ENCODE measurements around the gene STK32A. TPM values are rescaled to one million over a fixed set of nuclear protein-coding genes. Genes with fewer than 3 reads are reported as not detected.

STK32A gene
- total RNA-seq, 1 experiment from 2014 or later, result 1.3 TPM

DNA sequence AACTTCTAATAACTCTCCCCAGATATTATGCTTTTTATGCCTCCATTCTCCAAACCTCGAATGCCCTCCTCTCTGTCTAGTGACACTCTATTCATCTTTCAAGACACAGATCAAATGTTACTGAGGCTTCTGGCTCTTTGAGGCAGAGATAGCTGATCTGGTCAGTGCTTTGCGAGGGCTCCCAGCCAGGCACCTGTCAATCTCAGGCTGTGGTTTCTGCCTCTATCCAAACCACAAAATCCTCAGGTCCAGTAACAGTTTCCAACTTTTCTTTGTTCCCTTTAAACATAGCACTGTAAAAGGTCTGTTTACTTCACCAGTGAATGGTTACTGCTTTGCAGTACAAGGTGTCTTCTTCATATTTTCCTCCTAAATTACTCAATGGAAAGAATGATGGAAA is 11.5 kb upstream of the STK32A start:
- no peak for DNase-seq
- H3K9me3 Mint-ChIP-seq, result peaks cover 0 to 3% of the 10 kb centered on the region in 2 experiments; a peak in 2 of 5 replicates
- no peak overlapping the region for H2AFZ ChIP-seq (ENCODE audit: low read length)

More for the DNA sequence above, 11.5 kb upstream of the STK32A start:
- H3K27me3 ChIP-seq (ENCODE audit: insufficient read depth, low read length), result no peaks in the 10 kb centered on the region
- WGBS (ENCODE audit: extremely low coverage, insufficient read length, low lambda C conversion rate), result 100% methylated on average over 1 of the region's 2 CpGs
- no peak overlapping the region for H3K4me2 ChIP-seq (ENCODE audit: insufficient read depth, insufficient read length, low read length)
- TF ChIP-seq, protein P1, sequence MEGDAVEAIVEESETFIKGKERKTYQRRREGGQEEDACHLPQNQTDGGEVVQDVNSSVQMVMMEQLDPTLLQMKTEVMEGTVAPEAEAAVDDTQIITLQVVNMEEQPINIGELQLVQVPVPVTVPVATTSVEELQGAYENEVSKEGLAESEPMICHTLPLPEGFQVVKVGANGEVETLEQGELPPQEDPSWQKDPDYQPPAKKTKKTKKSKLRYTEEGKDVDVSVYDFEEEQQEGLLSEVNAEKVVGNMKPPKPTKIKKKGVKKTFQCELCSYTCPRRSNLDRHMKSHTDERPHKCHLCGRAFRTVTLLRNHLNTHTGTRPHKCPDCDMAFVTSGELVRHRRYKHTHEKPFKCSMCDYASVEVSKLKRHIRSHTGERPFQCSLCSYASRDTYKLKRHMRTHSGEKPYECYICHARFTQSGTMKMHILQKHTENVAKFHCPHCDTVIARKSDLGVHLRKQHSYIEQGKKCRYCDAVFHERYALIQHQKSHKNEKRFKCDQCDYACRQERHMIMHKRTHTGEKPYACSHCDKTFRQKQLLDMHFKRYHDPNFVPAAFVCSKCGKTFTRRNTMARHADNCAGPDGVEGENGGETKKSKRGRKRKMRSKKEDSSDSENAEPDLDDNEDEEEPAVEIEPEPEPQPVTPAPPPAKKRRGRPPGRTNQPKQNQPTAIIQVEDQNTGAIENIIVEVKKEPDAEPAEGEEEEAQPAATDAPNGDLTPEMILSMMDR (conservative IDR thresholded peaks at IDR 0.05), result no peak
- H2BK120ac ChIP-seq (ENCODE audit: low read depth, low read length, poor library complexity, severe bottlenecking), result no peak overlapping the region
- no peak overlapping the region for H4K8ac ChIP-seq (replicated peaks; ENCODE audit: insufficient read length, low read depth, low read length)
- H3K79me1 ChIP-seq (ENCODE audit: insufficient read depth, low read depth, low read length, poor library complexity, severe bottlenecking), result no peaks in the 10 kb centered on the region
- no peak overlapping the region for H2BK12ac ChIP-seq (ENCODE audit: insufficient read length, low read depth, low read length)
- Mint-ChIP-seq H3K36me3 (ENCODE audit: insufficient read depth in 1 of 3, low read depth in 3 of 3) (no peaks in the 10 kb centered on the region), H3K27me3 (ENCODE audit: low read depth) (no peaks in the 10 kb centered on the region; the same call in 1 of the 2 replicates), H3K27ac (no peak overlapping the region), H3K4me3 (no peak overlapping the region), H3K4me1 (peaks cover 11 to 22% of the 10 kb centered on the region in 2 experiments)
- H2AK5ac ChIP-seq (ENCODE audit: insufficient read length, low read length), result no peak overlapping the region
- H2BK15ac ChIP-seq (ENCODE audit: low read depth, low read length), result no peak overlapping the region
- no peak overlapping the region for H3K14ac ChIP-seq (ENCODE audit: insufficient read depth, low read length)
- H2BK20ac ChIP-seq (ENCODE audit: low read depth, low read length, poor library complexity, severe bottlenecking), result no peak overlapping the region
- H3T11ph ChIP-seq (ENCODE audit: low read length), result no peak overlapping the region
- H4K5ac ChIP-seq (ENCODE audit: insufficient read length, low read depth, low read length), result no peak overlapping the region
- H3K4ac ChIP-seq (ENCODE audit: low read depth, low read length), result no peak overlapping the region
- H3K23ac ChIP-seq (ENCODE audit: insufficient read length, low read depth, low read length), result no peak overlapping the region
- H2BK5ac ChIP-seq (ENCODE audit: insufficient read length, low read length), result no peak overlapping the region
- no peak overlapping the region for H3K18ac ChIP-seq (ENCODE audit: insufficient read length, low read depth, low read length)
- H3K56ac ChIP-seq (ENCODE audit: insufficient read length, low read depth, low read length), result no peak overlapping the region
- H4K20me1 ChIP-seq (ENCODE audit: control insufficient read depth, insufficient read depth, insufficient read length), result no peaks in the 10 kb centered on the region
- H3K4me1 ChIP-seq (ENCODE audit: insufficient read depth, low read length), result no peaks in the 10 kb centered on the region
- no peak overlapping the region for H3K27ac ChIP-seq (ENCODE audit: insufficient read length, low read depth, low read length)
- H3K9me3 ChIP-seq (ENCODE audit: control insufficient read depth, low read depth, low read length), result no peaks in the 10 kb centered on the region
- no peak overlapping the region for H3K9ac ChIP-seq (ENCODE audit: extremely low read depth, insufficient read length, low read length)
- no peaks in the 10 kb centered on the region for H3K23me2 ChIP-seq (ENCODE audit: insufficient read length, low read depth, low read length, poor library complexity, severe bottlenecking)
- no peak overlapping the region for H4K91ac ChIP-seq (ENCODE audit: insufficient read length, low read depth, low read length)
- no peaks in the 10 kb centered on the region for H3K79me2 ChIP-seq (ENCODE audit: insufficient read depth, low read length)

Measured in H9 (cell line).